Muscle of arm (tissue), 12 donors: Measurements from ENCODE around the gene RYR3. TPM values are rescaled to one million over a fixed set of nuclear protein-coding genes. Genes with fewer than 3 reads are reported as not detected.

Experiments used
- DNase-seq: peaks from one replicate; pipeline ENCODE4 v3.0.0-alpha.2; 2013
- polyA plus RNA-seq, 12 donors: library from polyadenylated mRNA; unstranded; fragments of 120-200 nt; gene quantifications; one replicate each; pipeline ENCODE4 v1.2.1, GENCODE V29; 2013; ENCODE audit not compliant: insufficient read length in 12 of 12

The RYR3 gene
- polyA plus RNA-seq, 12 donors, result 18.2 to 77.7 (median 47.4) TPM; not detected in 1

GRCh38 chr15:33445984-33446383 is 135.2 kb downstream of the RYR3 start:
- DNase-seq, result no peak

- no peak for DNase-seq
Observed at GRCh38 chr15:33448151-33448550, 137.4 kb downstream of the RYR3 start.

GRCh38 chr15:33448961-33449606 is 138.3 kb downstream of the RYR3 start:
- no peak for DNase-seq

- DNase-seq, result no peak
Observed at GRCh38 chr15:33449810-33450209, 139.0 kb downstream of the RYR3 start.

GRCh38 chr15:33451385-33451784 is 140.6 kb downstream of the RYR3 start:
- no peak for DNase-seq

GRCh38 chr15:33453761-33454160 is 143.0 kb downstream of the RYR3 start:
- DNase-seq, result no peak

- no peak for DNase-seq
Observed at GRCh38 chr15:33454346-33454745, 143.6 kb downstream of the RYR3 start.

- DNase-seq, result no peak
Observed at GRCh38 chr15:33454996-33455395, 144.2 kb downstream of the RYR3 start.

GRCh38 chr15:33458421-33458820 is 147.7 kb downstream of the RYR3 start:
- no peak for DNase-seq

- DNase-seq, result no peak
Observed at GRCh38 chr15:33460166-33460805, 149.5 kb downstream of the RYR3 start.

GRCh38 chr15:33461671-33462070 is 150.9 kb downstream of the RYR3 start:
- DNase-seq, result no peak

- no peak for DNase-seq
Observed at GRCh38 chr15:33467146-33467815, 156.5 kb downstream of the RYR3 start.

- DNase-seq, result no peak
Observed at GRCh38 chr15:33467816-33468163, 157.0 kb downstream of the RYR3 start.

- no peak for DNase-seq
Observed at GRCh38 chr15:33468740-33469139, 158.0 kb downstream of the RYR3 start.

GRCh38 chr15:33473005-33473404 is 162.2 kb downstream of the RYR3 start:
- DNase-seq, result no peak

- no peak for DNase-seq
Observed at GRCh38 chr15:33473714-33474113, 162.9 kb downstream of the RYR3 start.

- no peak for DNase-seq
Observed at GRCh38 chr15:33476076-33476475, 165.3 kb downstream of the RYR3 start.

GRCh38 chr15:33476908-33477307 is 166.1 kb downstream of the RYR3 start:
- DNase-seq, result no peak

- DNase-seq, result no peak
Observed at GRCh38 chr15:33489335-33489734, 178.6 kb downstream of the RYR3 start.

GRCh38 chr15:33490703-33491102 is 179.9 kb downstream of the RYR3 start:
- no peak for DNase-seq

- no peak for DNase-seq
Observed at GRCh38 chr15:33492434-33493052, 181.8 kb downstream of the RYR3 start.

- no peak for DNase-seq
Observed at GRCh38 chr15:33494306-33494705, 183.5 kb downstream of the RYR3 start.
